Activated naive CD8-positive, alpha-beta T cell (primary cell): ENCODE measurements around the gene MTFR1L.

Source experiments
- H3K27ac Mint-ChIP-seq: one replicate; pipeline ENCODE4 v1.8.0; 2021; ENCODE audit warnings: mixed read lengths
- H3K27me3 Mint-ChIP-seq: one replicate; pipeline ENCODE4 v1.8.0; 2021; ENCODE audit warnings: mixed read lengths
- H3K36me3 Mint-ChIP-seq: one replicate; pipeline ENCODE4 v1.8.0; 2021; ENCODE audit warnings: mixed read lengths
- H3K4me1 Mint-ChIP-seq: one replicate; pipeline ENCODE4 v1.8.0; 2021; ENCODE audit warnings: low read depth, mixed read lengths
- H3K4me3 Mint-ChIP-seq: one replicate; pipeline ENCODE4 v1.8.0; 2021; ENCODE audit warnings: mild to moderate bottlenecking, mixed read lengths
- H3K9me3 Mint-ChIP-seq: one replicate; pipeline ENCODE4 v1.8.0; 2021; ENCODE audit warnings: low read depth, mixed read lengths

Gene MTFR1L

DNA sequence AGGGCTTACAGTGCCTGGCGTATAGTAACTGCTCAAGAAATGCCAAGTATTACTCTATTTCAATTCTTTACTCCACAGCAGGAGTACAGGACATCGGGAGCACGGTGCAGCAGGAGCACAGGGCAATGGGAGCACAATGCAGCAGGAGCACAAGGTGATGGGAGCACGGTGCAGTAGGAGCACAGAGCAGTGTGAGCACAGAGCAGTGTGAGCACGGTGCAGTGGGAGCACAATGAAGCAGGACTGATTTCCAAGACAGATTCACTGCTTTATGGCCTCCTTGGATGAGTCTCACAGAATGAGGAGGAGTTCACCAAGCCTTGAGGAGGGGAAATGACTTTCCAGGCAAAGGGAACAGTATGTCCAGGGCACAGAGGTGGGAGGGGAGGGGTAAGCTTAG lies 60.8 kb downstream of the MTFR1L start:
- Mint-ChIP-seq H3K27me3 (no peaks in the 10 kb centered on the region), H3K9me3 (no peaks in the 10 kb centered on the region), H3K4me1 (peaks cover 2% of the 10 kb centered on the region), H3K4me3 (no peak overlapping the region), H3K27ac (no peak overlapping the region), H3K36me3 (no peaks in the 10 kb centered on the region)

DNA sequence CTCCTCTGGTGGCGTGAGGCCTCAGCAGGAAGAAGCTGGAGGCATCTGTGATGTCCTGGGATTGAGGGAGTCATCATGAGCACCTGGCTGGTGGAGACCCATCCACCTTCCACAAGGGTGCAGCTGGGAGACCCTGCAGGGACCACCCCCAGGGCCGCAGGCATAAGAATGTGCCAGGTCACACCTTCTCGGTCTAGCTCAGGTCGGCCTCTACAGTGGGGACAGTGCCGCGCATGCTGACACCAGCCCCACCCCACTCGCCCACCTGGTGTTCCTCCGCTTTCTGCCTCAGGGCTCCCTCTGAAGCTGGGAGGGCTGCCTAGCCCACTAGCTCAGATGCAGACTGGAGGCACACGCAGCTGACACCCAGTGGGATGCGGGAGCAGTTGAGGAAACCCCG lies 61.5 kb downstream of the MTFR1L start:
- Mint-ChIP-seq H3K36me3 (no peaks in the 10 kb centered on the region), H3K9me3 (no peaks in the 10 kb centered on the region), H3K27me3 (no peaks in the 10 kb centered on the region), H3K4me1 (no peaks in the 10 kb centered on the region), H3K4me3 (no peak overlapping the region), H3K27ac (no peak overlapping the region)
